Rectal smooth muscle tissue (tissue), 1 donor: Measurements from ENCODE around the gene NDNF.

Experiments used
- H3K27ac ChIP-seq: one replicate; pipeline ENCODE4 v1.7.0; 2013; ENCODE audit warnings: low read depth, low read length, inconsistent platforms
- H3K27me3 ChIP-seq: one replicate; pipeline ENCODE4 v1.7.0; 2013; ENCODE audit warnings: low read length; ENCODE audit not compliant: control insufficient read depth, insufficient read depth
- H3K36me3 ChIP-seq: one replicate; pipeline ENCODE4 v1.7.0; 2013; ENCODE audit warnings: low read length; ENCODE audit not compliant: control insufficient read depth, insufficient read depth
- H3K4me1 ChIP-seq: one replicate; pipeline ENCODE4 v1.7.0; 2013; ENCODE audit warnings: low read length; ENCODE audit not compliant: control insufficient read depth, insufficient read depth
- H3K4me3 ChIP-seq: one replicate; pipeline ENCODE4 v1.7.0; 2013; ENCODE audit warnings: low read length
- H3K9ac ChIP-seq: one replicate; pipeline ENCODE4 v1.7.0; 2013; ENCODE audit warnings: low read length

Gene NDNF

DNA sequence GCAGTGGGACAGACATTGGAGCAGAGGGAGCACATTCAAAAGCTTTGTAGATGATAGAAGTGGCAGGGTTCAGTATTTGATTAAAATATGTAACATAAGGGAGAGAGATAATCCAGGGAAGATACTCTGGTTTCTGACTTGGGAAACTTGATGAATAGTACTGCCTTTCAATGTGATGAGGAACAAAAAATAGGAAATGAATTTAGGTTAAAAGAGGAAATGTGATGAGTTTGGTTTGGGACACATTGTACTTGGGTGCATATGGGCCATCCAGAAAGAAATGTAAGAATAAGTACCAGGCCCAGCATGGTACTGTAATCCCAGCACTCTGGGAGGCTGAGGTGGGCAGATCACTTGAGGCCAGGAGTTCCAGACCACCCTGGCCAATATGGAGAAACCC, 20.9 kb upstream of the NDNF start:
- Histone ChIP-seq H3K27ac (no peak overlapping the region), H3K27me3 (no peaks in the 10 kb centered on the region), H3K4me3 (no peak overlapping the region), H3K9ac (no peak overlapping the region), H3K36me3 (no peaks in the 10 kb centered on the region), H3K4me1 (no peaks in the 10 kb centered on the region)

DNA sequence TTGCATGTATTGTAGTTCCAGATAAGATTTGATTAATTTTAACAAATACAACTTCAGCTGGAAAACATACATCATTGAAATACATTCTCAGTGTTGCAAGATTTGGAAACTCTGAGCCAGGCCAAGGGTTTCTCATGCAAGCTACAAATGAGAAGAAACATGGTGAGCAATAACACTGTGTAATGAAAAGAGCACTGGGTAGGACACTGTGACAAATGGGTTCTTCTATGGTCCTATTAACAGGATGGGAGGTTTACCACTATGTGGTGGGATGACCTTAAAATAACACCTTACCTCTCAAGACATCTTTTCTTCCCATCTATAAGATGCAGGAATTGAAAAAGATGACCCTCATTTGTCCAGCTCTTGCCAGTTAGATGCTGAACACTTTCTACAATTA, 19.6 kb upstream of the NDNF start:
- no peak overlapping the region for H3K4me3 ChIP-seq
- H3K36me3 ChIP-seq, result no peaks in the 10 kb centered on the region
- no peaks in the 10 kb centered on the region for H3K27me3 ChIP-seq
- no peak overlapping the region for H3K9ac ChIP-seq
- no peaks in the 10 kb centered on the region for H3K4me1 ChIP-seq
- H3K27ac ChIP-seq, result no peak overlapping the region

- Histone ChIP-seq H3K27me3 (no peaks in the 10 kb centered on the region), H3K4me1 (no peaks in the 10 kb centered on the region), H3K4me3 (no peak overlapping the region), H3K36me3 (no peaks in the 10 kb centered on the region), H3K27ac (no peak overlapping the region), H3K9ac (no peak overlapping the region)
These were observed 16.5 kb upstream of the NDNF start for GRCh38 chr4:121088867-121089266.

- H3K4me3 ChIP-seq, result no peak overlapping the region
- H3K4me1 ChIP-seq, result no peaks in the 10 kb centered on the region
- H3K9ac ChIP-seq, result no peak overlapping the region
- H3K36me3 ChIP-seq, result no peaks in the 10 kb centered on the region
- no peak overlapping the region for H3K27ac ChIP-seq
- H3K27me3 ChIP-seq, result no peaks in the 10 kb centered on the region
These were observed 7.0 kb upstream of the NDNF start for GRCh38 chr4:121079376-121079775.

GRCh38 chr4:121077496-121077895, 5.2 kb upstream of the NDNF start:
- Histone ChIP-seq H3K27ac (no peak overlapping the region), H3K9ac (no peak overlapping the region), H3K36me3 (no peaks in the 10 kb centered on the region), H3K4me1 (no peaks in the 10 kb centered on the region), H3K4me3 (no peak overlapping the region), H3K27me3 (no peaks in the 10 kb centered on the region)

DNA sequence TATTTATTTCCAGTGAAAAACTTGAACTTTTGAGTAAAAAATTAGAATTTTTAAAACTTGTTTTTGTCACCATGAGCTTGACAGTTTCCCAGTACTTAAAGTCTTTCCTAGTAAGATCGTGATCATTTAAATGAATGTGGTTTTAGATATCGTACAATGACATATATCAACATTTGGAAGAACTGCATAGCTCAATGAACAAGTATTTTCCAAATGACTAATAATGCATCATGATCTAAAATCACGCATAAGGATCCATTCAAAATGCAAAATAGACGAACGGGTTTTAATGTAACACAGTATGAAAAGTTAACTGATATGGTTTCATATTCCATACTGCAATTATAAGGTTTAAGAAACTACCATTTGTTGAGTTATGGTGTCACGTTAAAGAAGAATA, 4.1 kb upstream of the NDNF start:
- no peak overlapping the region for H3K9ac ChIP-seq
- no peaks in the 10 kb centered on the region for H3K4me1 ChIP-seq
- no peak overlapping the region for H3K4me3 ChIP-seq
- H3K27ac ChIP-seq, result no peak overlapping the region
- no peaks in the 10 kb centered on the region for H3K36me3 ChIP-seq
- H3K27me3 ChIP-seq, result no peaks in the 10 kb centered on the region

DNA sequence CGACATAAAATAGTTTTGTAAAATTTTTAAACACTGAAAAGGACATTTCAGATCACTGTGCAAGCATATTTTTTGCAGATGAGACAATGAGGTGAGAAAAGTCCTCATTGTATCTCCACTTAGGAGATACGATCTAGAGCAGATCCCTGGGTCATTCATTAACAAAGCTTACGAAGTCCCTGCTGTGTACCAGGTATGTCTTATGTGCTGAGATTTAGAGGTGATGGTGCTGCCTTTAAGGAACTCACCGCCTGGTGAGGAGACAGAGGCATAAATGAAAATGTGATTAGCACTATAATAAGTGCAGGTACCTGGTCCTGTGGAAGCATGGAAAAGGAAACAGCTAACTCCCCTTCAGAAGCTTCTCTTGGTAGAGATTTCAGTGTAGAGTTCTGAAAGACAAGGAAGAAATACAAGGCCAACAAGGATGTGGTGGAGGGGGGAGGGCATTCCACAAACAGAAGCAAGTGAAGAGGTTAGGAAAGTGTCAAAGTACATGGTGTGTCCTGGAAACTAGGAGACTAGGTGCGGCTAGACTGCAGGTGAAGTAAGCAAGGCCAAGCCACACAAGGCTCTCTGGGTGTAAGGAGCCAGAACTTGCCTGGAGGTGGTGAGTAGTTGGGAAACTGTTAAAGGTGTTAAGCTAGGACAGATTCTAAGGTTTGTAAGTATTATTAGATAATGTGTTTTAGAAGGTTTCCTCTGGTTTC, 1.5 kb upstream of the NDNF start:
- Histone ChIP-seq H3K27ac (no peak overlapping the region), H3K27me3 (peaks cover 4% of the 10 kb centered on the region), H3K9ac (no peak overlapping the region), H3K4me1 (no peaks in the 10 kb centered on the region), H3K36me3 (no peaks in the 10 kb centered on the region), H3K4me3 (no peak overlapping the region)

GRCh38 chr4:121073004-121073435, 685 bp upstream of the NDNF start:
- Histone ChIP-seq H3K27me3 (peaks cover 4% of the 10 kb centered on the region), H3K27ac (no peak overlapping the region), H3K9ac (no peak overlapping the region)

GRCh38 chr4:121071640-121072223, 603 bp downstream of the NDNF start:
- H3K27me3 ChIP-seq, result peaks cover 4% of the 10 kb centered on the region
- H3K27ac ChIP-seq, result no peak overlapping the region
- H3K36me3 ChIP-seq, result no peaks in the 10 kb centered on the region
- H3K9ac ChIP-seq, result no peak overlapping the region
- H3K4me3 ChIP-seq, result peak overlapping the region; percentile 84
- no peaks in the 10 kb centered on the region for H3K4me1 ChIP-seq

More at GRCh38 chr4:121073004-121073435, 685 bp upstream of the NDNF start:
- Histone ChIP-seq H3K36me3 (no peaks in the 10 kb centered on the region), H3K4me1 (no peaks in the 10 kb centered on the region), H3K4me3 (peak overlapping the region; percentile 84)

DNA sequence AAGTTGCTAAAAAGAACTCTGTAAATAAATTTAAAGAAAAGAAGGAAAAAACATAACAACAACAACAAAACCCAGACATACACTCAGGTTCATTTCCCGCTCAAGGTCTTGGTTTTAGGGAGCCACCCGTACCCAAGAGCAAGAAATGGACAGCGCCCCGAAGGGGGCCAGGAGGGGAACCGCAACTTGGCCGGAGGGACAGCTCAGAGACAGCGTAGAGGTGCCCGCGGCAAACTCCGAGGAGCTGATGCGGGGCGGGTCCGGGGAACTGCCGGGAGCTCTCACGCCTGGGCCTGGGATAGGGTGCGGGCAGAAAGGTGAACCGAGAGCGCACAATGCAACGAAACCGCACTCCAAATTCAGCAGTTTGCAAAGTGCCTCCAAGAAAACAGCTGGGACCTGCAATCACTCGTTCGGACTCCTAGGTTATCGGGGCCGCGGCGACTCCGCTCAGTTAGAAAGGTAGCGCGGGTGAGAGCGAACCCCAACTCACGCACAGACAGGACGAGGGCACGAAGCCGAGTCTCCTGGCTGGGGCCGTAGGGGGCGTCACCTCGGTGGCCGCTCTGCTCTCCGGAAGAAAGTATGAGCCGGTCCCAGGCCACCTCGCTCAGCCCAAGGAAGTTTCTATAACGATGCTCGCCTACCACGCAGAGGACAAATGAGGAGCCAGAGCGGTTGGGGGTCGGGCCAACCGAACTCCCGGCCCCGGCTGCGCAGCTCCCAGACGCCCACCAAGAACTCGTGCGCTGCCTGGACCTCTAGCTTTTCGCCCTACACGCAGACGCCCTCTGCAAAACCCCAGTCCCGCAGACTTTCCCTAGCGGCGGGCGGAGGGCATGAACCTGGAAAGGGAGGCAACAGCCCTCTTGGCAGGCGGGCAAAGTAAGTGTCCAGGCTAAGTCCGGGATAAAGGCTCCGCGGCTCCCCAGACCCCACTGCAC, 1.4 kb downstream of the NDNF start:
- Histone ChIP-seq H3K4me3 (peak overlapping the region; percentile 84), H3K36me3 (no peaks in the 10 kb centered on the region), H3K9ac (no peak overlapping the region), H3K27ac (peak overlapping the region; percentile 6), H3K27me3 (peaks cover 4% of the 10 kb centered on the region), H3K4me1 (no peaks in the 10 kb centered on the region)

DNA sequence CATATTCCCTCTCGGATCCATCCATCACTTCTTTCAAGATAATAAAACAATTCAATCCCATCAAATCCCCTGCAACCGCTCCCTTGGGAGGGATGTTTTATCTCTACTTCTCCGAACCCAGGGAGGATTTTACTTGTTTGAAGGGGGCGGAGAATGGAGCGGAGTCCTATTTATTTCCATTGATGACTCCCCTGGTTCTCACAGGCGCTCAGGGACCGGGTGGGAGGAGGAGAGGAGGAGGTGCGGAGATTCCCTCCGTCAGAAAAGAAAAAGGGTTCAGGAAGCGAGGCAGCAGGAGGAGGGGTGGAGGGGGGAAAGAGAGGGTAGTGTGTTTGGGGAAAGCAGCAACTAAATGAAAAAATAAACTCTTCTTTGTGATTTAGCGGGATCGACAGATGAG, 2.1 kb downstream of the NDNF start:
- no peak overlapping the region for H3K9ac ChIP-seq
- H3K27me3 ChIP-seq, result peaks cover 4% of the 10 kb centered on the region
- no peak overlapping the region for H3K27ac ChIP-seq
- no peaks in the 10 kb centered on the region for H3K4me1 ChIP-seq
- H3K4me3 ChIP-seq, result peak overlapping the region; percentile 84
- no peaks in the 10 kb centered on the region for H3K36me3 ChIP-seq

- Histone ChIP-seq H3K27ac (no peak overlapping the region), H3K36me3 (no peaks in the 10 kb centered on the region), H3K27me3 (peaks cover 4% of the 10 kb centered on the region), H3K4me3 (no peak overlapping the region), H3K4me1 (no peaks in the 10 kb centered on the region), H3K9ac (no peak overlapping the region)
These were observed 2.9 kb downstream of the NDNF start for GRCh38 chr4:121069430-121069829.
